CD14-positive monocyte (primary cell): ENCODE measurements around the gene LY86. TPM values are rescaled to one million over a fixed set of nuclear protein-coding genes. Genes with fewer than 3 reads are reported as not detected.

ENCODE experiments used
- DNase-seq, 3 donors: peaks; one replicate each; pipeline ENCODE4 v3.0.0-alpha.2; 2011 to 2022
- H2AFZ ChIP-seq: 2 replicates; pipeline ENCODE4 v1.6.0; 2012; ENCODE audit warnings: mild to moderate bottlenecking, low read depth, low read length, inconsistent platforms; ENCODE audit not compliant: insufficient read depth, poor library complexity, severe bottlenecking
- H3K27ac ChIP-seq, 2 donors: 1 replicate in 1 of 2; 2 replicates in 1 of 2; pipeline ENCODE4 v1.5.1; 2012 to 2013; ENCODE audit warnings: low read length in 2 of 2, control low read depth in 1 of 2, inconsistent platforms in 1 of 2, low read depth in 1 of 2, mild to moderate bottlenecking in 1 of 2
- H3K27me3 ChIP-seq, 2 donors: one replicate each; pipeline versions ENCODE4 v1.6.0 to v1.6.1; 2011 to 2013; ENCODE audit warnings: low read length in 2 of 2; ENCODE audit not compliant: control insufficient read depth in 2 of 2, insufficient read depth in 2 of 2
- H3K36me3 ChIP-seq, 2 donors: replicated peaks in 1 of 2; 1 replicate in 1 of 2; 2 replicates in 1 of 2; pipeline versions ENCODE4 v1.5.1 to v1.6.1; 2012 to 2013; ENCODE audit warnings: low read length in 2 of 2, control low read depth in 1 of 2, inconsistent platforms in 1 of 2, mild to moderate bottlenecking in 1 of 2; ENCODE audit not compliant: insufficient read depth in 2 of 2, control insufficient read depth in 1 of 2
- H3K4me1 ChIP-seq, 2 donors: 1 replicate in 1 of 2; 2 replicates in 1 of 2; pipeline versions ENCODE4 v1.5.1 to v1.6.1; 2012 to 2013; ENCODE audit warnings: low read length in 2 of 2, control low read depth in 1 of 2, inconsistent platforms in 1 of 2, mild to moderate bottlenecking in 1 of 2, moderate library complexity in 1 of 2; ENCODE audit not compliant: insufficient read depth in 2 of 2, control insufficient read depth in 1 of 2
- H3K4me2 ChIP-seq: replicated peaks from 2 replicates; pipeline ENCODE3; 2012; ENCODE audit warnings: low read length, moderate library complexity, mild to moderate bottlenecking; ENCODE audit not compliant: poor library complexity, severe bottlenecking; ENCODE audit errors: extremely low read depth
- H3K4me3 ChIP-seq, 3 experiments: fragments of 200-600 bp in 1 of 3; sonication (generic) in 1 of 3; replicated peaks in 1 of 3; 1 replicate in 2 of 3; 2 replicates in 1 of 3; pipeline ENCODE4 v1.5.1; 2011 to 2013; ENCODE audit warnings: low read length in 3 of 3, mild to moderate bottlenecking in 3 of 3, control low read depth in 2 of 3, low read depth in 2 of 3, inconsistent platforms in 1 of 3, moderate library complexity in 1 of 3
- H3K79me2 ChIP-seq: 2 replicates; pipeline ENCODE4 v1.6.0; 2012; ENCODE audit warnings: mild to moderate bottlenecking, control low read depth, inconsistent platforms, low read length, moderate library complexity; ENCODE audit not compliant: insufficient read depth
- H3K9ac ChIP-seq: 2 replicates; pipeline ENCODE4 v1.6.0; 2017; ENCODE audit warnings: low read length, mild to moderate bottlenecking; ENCODE audit not compliant: insufficient read depth, poor library complexity, severe bottlenecking
- H3K9me3 ChIP-seq, 2 donors: replicated peaks in 1 of 2; 1 replicate in 1 of 2; 2 replicates in 1 of 2; pipeline versions ENCODE4 v1.5.1 to v1.6.1; 2012 to 2013; ENCODE audit warnings: low read length in 2 of 2, control low read depth in 1 of 2; ENCODE audit not compliant: control insufficient read depth in 1 of 2, insufficient read depth in 1 of 2
- H4K20me1 ChIP-seq: 2 replicates; pipeline ENCODE4 v1.6.0; 2012; ENCODE audit warnings: mild to moderate bottlenecking, low read length, control low read depth, moderate library complexity; ENCODE audit not compliant: insufficient read depth
- H3K27ac Mint-ChIP-seq, 7 donors: one replicate each; pipeline ENCODE4 v1.8.0; 2020; ENCODE audit warnings: mild to moderate bottlenecking in 7 of 7, mixed read lengths in 7 of 7, moderate library complexity in 6 of 7, inconsistent platforms in 2 of 7
- H3K27me3 Mint-ChIP-seq, 3 donors: one replicate each; pipeline ENCODE4 v1.8.0; 2021 to 2022; ENCODE audit warnings: low read depth in 3 of 3, mild to moderate bottlenecking in 3 of 3, mixed read lengths in 3 of 3, moderate library complexity in 3 of 3, inconsistent platforms in 1 of 3
- H3K36me3 Mint-ChIP-seq, 2 donors: one replicate each; pipeline ENCODE4 v1.8.0; 2020; ENCODE audit warnings: mixed read lengths in 2 of 2, inconsistent platforms in 1 of 2, mild to moderate bottlenecking in 1 of 2
- H3K4me1 Mint-ChIP-seq: one replicate; pipeline ENCODE4 v1.8.0; 2020; ENCODE audit warnings: mild to moderate bottlenecking, mixed read lengths
- H3K4me3 Mint-ChIP-seq, 2 donors: one replicate each; pipeline ENCODE4 v1.8.0; 2020; ENCODE audit warnings: mild to moderate bottlenecking in 2 of 2, mixed read lengths in 2 of 2, moderate library complexity in 1 of 2
- H3K9me3 Mint-ChIP-seq, 7 donors: one replicate each; pipeline ENCODE4 v1.8.0; 2020 to 2022; ENCODE audit warnings: mixed read lengths in 7 of 7, mild to moderate bottlenecking in 6 of 7, moderate library complexity in 6 of 7, inconsistent platforms in 2 of 7
- CTCF ChIP-seq: fragments of 200-600 bp; IDR thresholded peaks from one replicate; pipeline ENCODE4 v1.8.0; 2022; ENCODE audit warnings: antibody characterized with exemption, mild to moderate bottlenecking
- WGBS: methylation state at CpG from one replicate; pipeline ENCODE4 v1.1.5; 2013; ENCODE audit warnings: missing lambda C conversion rate; ENCODE audit not compliant: insufficient coverage; 5-methylcytosine and 5-hydroxymethylcytosine counted together
- intact Hi-C, 2 donors: fragments of 100-400 bp; cut with micrococcal nuclease; formaldehyde crosslinking; loops; one replicate each; pipeline versions ENCODE4 v1.15.0 to v1.15.1; 2023
- polyA plus RNA-seq, 3 donors: library from polyadenylated mRNA; depleted of rRNA in 1 of 3; unstranded in 2 of 3; stranded (reverse) in 1 of 3; fragments of 300-500 nt in 2 of 3; fragments of >200 nt in 1 of 3; fragmentation: Illumina TruSeq in 2 of 3; gene quantifications; 1 replicate in 2 of 3; 2 replicates in 1 of 3; pipeline ENCODE4 v1.2.3, GENCODE V29; 2012 to 2021

The LY86 gene
- polyA plus RNA-seq, 3 donors = 166 to 609 (median 454) TPM

- DNase-seq = no peak
- Histone ChIP-seq H3K9ac (no peak overlapping the region), H3K4me2 (no peak overlapping the region), H3K27me3 (no peaks in the 10 kb centered on the region), H3K27ac (no peak overlapping the region), H3K4me1 (peaks cover 8 to 9% of the 10 kb centered on the region in 2 donors), H3K4me3 (no peak overlapping the region), H2AFZ (no peak overlapping the region), H3K79me2 (peaks cover 5% of the 10 kb centered on the region), H3K36me3 (peaks cover 26 to 43% of the 10 kb centered on the region in 2 donors), H3K9me3 (no peaks in the 10 kb centered on the region), H4K20me1 (peaks cover 39% of the 10 kb centered on the region)
- WGBS = 94% methylated on average over 3 of the region's 9 CpGs
- H3K27ac Mint-ChIP-seq = peak overlapping the region in 2 of 7 donors; percentile 6 to 46
- peaks cover 45 to 60% of the 10 kb centered on the region in 2 donors for H3K36me3 Mint-ChIP-seq
- no peak overlapping the region for H3K4me3 Mint-ChIP-seq
- intact Hi-C loops = no loop called here
- peaks cover 0 to 4% (median 0%) of the 10 kb centered on the region in 3 donors for H3K27me3 Mint-ChIP-seq
- TF ChIP-seq CTCF = no peak
- H3K9me3 Mint-ChIP-seq = no peaks in the 10 kb centered on the region
- H3K4me1 Mint-ChIP-seq = peaks cover 17% of the 10 kb centered on the region
Measured at GRCh38 chr6:6620766-6621425, 32.4 kb downstream of the LY86 start.

- intact Hi-C loops = no loop called here
- H3K27ac ChIP-seq = no peak overlapping the region
- no peak overlapping the region for H3K27ac Mint-ChIP-seq
- no peak for DNase-seq
- H3K4me3 ChIP-seq = no peak overlapping the region
- TF ChIP-seq CTCF = no peak
- H3K36me3 Mint-ChIP-seq = peaks cover 48 to 64% of the 10 kb centered on the region in 2 donors
- H3K4me3 Mint-ChIP-seq = no peak overlapping the region
- H3K4me1 Mint-ChIP-seq = peaks cover 14% of the 10 kb centered on the region
- no peak overlapping the region for H2AFZ ChIP-seq
- H3K4me2 ChIP-seq = no peak overlapping the region
- no peaks in the 10 kb centered on the region for H3K27me3 ChIP-seq
- H3K4me1 ChIP-seq = peaks cover 8 to 9% of the 10 kb centered on the region in 2 donors
- peaks cover 5% of the 10 kb centered on the region for H3K79me2 ChIP-seq
- H3K9ac ChIP-seq = no peak overlapping the region
- H3K9me3 Mint-ChIP-seq = no peaks in the 10 kb centered on the region
- WGBS = 100% methylated on average over 1 of the region's 1 CpG
- H3K9me3 ChIP-seq = no peaks in the 10 kb centered on the region
- peaks cover 0 to 4% (median 0%) of the 10 kb centered on the region in 3 donors for H3K27me3 Mint-ChIP-seq
- peaks cover 25% of the 10 kb centered on the region for H4K20me1 ChIP-seq
- H3K36me3 ChIP-seq = peaks cover 37 to 46% of the 10 kb centered on the region in 2 donors
Measured at GRCh38 chr6:6622501-6622900, 34.0 kb downstream of the LY86 start.
